ENCODE data around the gene AP3S2.

DNA sequence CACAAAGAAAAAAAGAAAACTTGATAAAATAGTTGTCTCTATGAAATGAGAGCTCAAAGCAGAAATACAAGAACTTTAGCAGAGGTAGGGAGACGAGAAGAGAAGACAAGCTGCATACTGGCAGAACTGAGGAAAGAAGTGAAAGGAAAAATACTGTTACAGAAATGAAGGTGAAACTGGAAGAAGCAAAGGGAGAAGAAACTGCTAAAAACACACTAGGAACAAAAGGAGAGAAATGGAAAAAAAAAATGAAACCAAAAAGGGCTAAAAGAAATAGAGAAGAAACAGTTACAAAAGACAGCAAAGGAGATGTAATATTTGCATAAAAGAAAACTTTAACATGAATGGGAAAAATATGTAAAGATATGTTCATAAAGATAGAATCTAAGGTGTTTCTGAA lies 51.8 kb downstream of the AP3S2 start:
- TF ChIP-seq, protein P1, sequence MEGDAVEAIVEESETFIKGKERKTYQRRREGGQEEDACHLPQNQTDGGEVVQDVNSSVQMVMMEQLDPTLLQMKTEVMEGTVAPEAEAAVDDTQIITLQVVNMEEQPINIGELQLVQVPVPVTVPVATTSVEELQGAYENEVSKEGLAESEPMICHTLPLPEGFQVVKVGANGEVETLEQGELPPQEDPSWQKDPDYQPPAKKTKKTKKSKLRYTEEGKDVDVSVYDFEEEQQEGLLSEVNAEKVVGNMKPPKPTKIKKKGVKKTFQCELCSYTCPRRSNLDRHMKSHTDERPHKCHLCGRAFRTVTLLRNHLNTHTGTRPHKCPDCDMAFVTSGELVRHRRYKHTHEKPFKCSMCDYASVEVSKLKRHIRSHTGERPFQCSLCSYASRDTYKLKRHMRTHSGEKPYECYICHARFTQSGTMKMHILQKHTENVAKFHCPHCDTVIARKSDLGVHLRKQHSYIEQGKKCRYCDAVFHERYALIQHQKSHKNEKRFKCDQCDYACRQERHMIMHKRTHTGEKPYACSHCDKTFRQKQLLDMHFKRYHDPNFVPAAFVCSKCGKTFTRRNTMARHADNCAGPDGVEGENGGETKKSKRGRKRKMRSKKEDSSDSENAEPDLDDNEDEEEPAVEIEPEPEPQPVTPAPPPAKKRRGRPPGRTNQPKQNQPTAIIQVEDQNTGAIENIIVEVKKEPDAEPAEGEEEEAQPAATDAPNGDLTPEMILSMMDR (IDR thresholded peaks at IDR 0.05) = no peak
- TF ChIP-seq POLR2A (IDR thresholded peaks at IDR 0.05) = no peak

All from esophagus squamous epithelium (tissue), 4 donors.